Neutrophil (primary cell): ENCODE measurements around the gene OR2M2.

Experiments used
- H3K27ac ChIP-seq: fragments of 200-600 bp; sonication (generic); 2 replicates; pipeline ENCODE4 v1.5.1; 2016; ENCODE audit warnings: mild to moderate bottlenecking, moderate library complexity
- H3K27me3 ChIP-seq: fragments of 200-600 bp; sonication (generic); 2 replicates; pipeline ENCODE4 v1.6.0; 2016; ENCODE audit warnings: mild to moderate bottlenecking
- H3K36me3 ChIP-seq: fragments of 200-600 bp; sonication (generic); 2 replicates; pipeline ENCODE4 v1.5.1; 2017
- H3K4me1 ChIP-seq, 2 experiments: fragments of 200-600 bp in 1 of 2; sonication (generic) in 1 of 2; 1 replicate in 1 of 2; 2 replicates in 1 of 2; pipeline versions ENCODE4 v1.5.1 to v1.6.1; 2013 to 2016; ENCODE audit warnings: low read depth in 1 of 2, low read length in 1 of 2, mild to moderate bottlenecking in 1 of 2, moderate library complexity in 1 of 2; ENCODE audit not compliant: control insufficient read depth in 1 of 2, insufficient read depth in 1 of 2
- H3K4me3 ChIP-seq, 2 experiments: fragments of 200-600 bp in 1 of 2; sonication (generic) in 1 of 2; 1 replicate in 1 of 2; 2 replicates in 1 of 2; pipeline ENCODE4 v1.5.1; 2013 to 2016; ENCODE audit warnings: low read depth in 1 of 2, low read length in 1 of 2, mild to moderate bottlenecking in 1 of 2, moderate library complexity in 1 of 2
- H3K9me3 ChIP-seq: fragments of 200-600 bp; sonication (generic); 2 replicates; pipeline ENCODE4 v1.5.1; 2016
- CTCF ChIP-seq: fragments of 200-600 bp; sonication (generic); IDR thresholded peaks from 2 replicates; pipeline ENCODE4 v1.5.1; 2016; ENCODE audit warnings: antibody characterized with exemption

OR2M2 gene

GRCh38 chr1:248165186-248165585 lies 9.4 kb upstream of the OR2M2 start:
- H3K36me3 ChIP-seq: no peaks in the 10 kb centered on the region
- no peak overlapping the region for H3K4me3 ChIP-seq
- no peaks in the 10 kb centered on the region for H3K9me3 ChIP-seq
- no peaks in the 10 kb centered on the region for H3K4me1 ChIP-seq
- no peak for TF ChIP-seq CTCF
- H3K27ac ChIP-seq: no peak overlapping the region
- H3K27me3 ChIP-seq: no peaks in the 10 kb centered on the region

DNA sequence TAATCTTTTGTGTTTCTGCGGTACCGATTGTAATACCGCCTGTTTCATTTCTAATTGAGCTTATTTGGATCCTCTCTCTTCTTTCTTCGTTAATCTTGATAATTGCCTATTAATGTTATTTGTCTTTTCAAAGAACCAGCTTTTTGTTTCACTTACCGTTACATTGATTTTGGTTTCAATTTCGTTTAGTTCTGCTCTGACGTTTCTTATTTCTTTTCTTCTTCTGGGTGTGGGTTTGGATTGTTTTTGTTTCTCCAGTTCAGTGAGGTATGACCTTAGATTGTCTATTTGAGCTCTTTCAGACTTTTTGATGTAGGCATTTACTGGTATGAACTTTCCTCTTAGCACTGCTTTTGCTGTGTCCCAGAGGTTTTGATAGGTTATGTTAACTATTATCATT lies 9.4 kb downstream of the OR2M2 start:
- Histone ChIP-seq H3K27ac (no peak overlapping the region), H3K4me3 (no peak overlapping the region), H3K9me3 (no peaks in the 10 kb centered on the region), H3K36me3 (no peaks in the 10 kb centered on the region), H3K27me3 (no peaks in the 10 kb centered on the region), H3K4me1 (no peaks in the 10 kb centered on the region)
- no peak for TF ChIP-seq CTCF

DNA sequence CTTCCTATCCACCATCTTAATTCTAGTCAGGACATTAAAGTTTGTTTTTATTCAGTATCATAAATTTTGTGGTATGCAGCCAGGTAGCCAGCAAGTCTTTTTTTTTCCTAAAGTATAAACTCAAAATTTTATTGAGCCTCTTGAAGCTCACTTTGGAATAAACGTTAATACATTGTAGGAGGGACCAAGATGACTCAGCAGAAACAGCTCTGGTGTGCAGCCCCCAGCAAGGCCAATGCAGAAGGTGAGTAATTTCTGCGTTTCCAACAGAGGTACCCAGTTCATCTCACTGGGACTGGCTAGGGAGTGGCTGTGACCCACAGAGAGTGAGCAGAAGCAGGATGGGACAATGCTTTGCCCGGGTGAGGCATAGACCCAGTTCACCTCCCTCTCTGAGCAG lies 12.7 kb downstream of the OR2M2 start:
- H3K9me3 ChIP-seq: no peaks in the 10 kb centered on the region
- no peaks in the 10 kb centered on the region for H3K27me3 ChIP-seq
- no peak overlapping the region for H3K4me3 ChIP-seq
- no peaks in the 10 kb centered on the region for H3K36me3 ChIP-seq
- H3K27ac ChIP-seq: no peak overlapping the region
- H3K4me1 ChIP-seq: no peaks in the 10 kb centered on the region
- no peak for TF ChIP-seq CTCF

DNA sequence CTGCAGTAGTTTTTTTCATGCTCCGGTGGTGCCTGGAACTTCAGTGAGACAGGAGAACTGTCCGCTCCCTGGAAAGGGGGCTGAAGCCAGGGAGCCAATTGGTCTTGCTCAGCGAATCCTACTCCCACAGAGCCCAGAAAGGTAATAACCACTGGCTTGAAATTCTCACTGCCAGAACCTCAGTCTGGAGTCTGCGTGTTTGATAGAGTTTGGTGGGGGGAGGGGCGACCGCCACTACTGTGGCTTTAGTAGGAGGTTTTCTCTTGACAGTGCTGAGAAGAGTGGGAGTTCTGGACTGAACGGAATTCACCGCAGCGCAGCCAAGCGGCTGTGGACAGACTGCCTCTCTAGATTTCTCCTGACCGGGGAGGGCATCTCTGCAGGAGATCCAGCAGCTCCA lies 14.4 kb downstream of the OR2M2 start:
- Histone ChIP-seq H3K27ac (no peak overlapping the region), H3K36me3 (no peaks in the 10 kb centered on the region), H3K27me3 (no peaks in the 10 kb centered on the region), H3K4me1 (no peaks in the 10 kb centered on the region), H3K9me3 (no peaks in the 10 kb centered on the region), H3K4me3 (no peak overlapping the region)
- TF ChIP-seq CTCF: no peak

- TF ChIP-seq CTCF: no peak
- Histone ChIP-seq H3K36me3 (no peaks in the 10 kb centered on the region), H3K27me3 (no peaks in the 10 kb centered on the region), H3K4me3 (no peak overlapping the region), H3K9me3 (no peaks in the 10 kb centered on the region), H3K27ac (no peak overlapping the region), H3K4me1 (no peaks in the 10 kb centered on the region)
These were observed 19.5 kb downstream of the OR2M2 start for GRCh38 chr1:248194117-248194516.

GRCh38 chr1:248196965-248197364 lies 22.3 kb downstream of the OR2M2 start, which contains the start of gene OR2M3:
Gene OR2M3 (plus strand): TSS chr1:248197265. CDS start chr1:248203068, 5,803 bp downstream.
- TF ChIP-seq CTCF: no peak
- no peak within 1 kb of the TSS for H3K4me3 ChIP-seq
- H3K27ac ChIP-seq: no peak within 1 kb of the TSS
- H3K36me3 ChIP-seq: no peaks in the 10 kb centered on the region
- no peaks in the 10 kb centered on the region for H3K27me3 ChIP-seq
- no peaks in the 10 kb centered on the region for H3K4me1 ChIP-seq
- H3K9me3 ChIP-seq: no peaks in the 10 kb centered on the region
